ENCODE data around the gene GPER1.

GRCh38 chr7:1106063-1106792 is 18.3 kb downstream of the GPER1 start:
- TF ChIP-seq POLR2A (IDR thresholded peaks at IDR 0.05; ENCODE audit: extremely low read depth, insufficient read length) (no peak), CTCF (IDR thresholded peaks at IDR 0.05; ENCODE audit: low read depth, low read length) (no peak), MAX (IDR thresholded peaks at IDR 0.05; ENCODE audit: low read depth, low read length) (no peak), MYC (IDR thresholded peaks at IDR 0.05; ENCODE audit: low read depth, low read length) (no peak)
